Effector memory CD8-positive, alpha-beta T cell (primary cell): Measurements from ENCODE around the gene NELL1.

Experiments
- ATAC-seq: fragments of 150-1000 bp; cut with Tn5 transposase; replicated peaks from 2 replicates; pipeline ENCODE4 v1.10.0; 2021; ENCODE audit warnings: mild to moderate bottlenecking, moderate library complexity
- DNase-seq, 3 experiments: peaks; one replicate each; pipeline ENCODE4 v3.0.0; 2021
- H3K27ac Mint-ChIP-seq, 2 donors: one replicate each; pipeline ENCODE4 v1.8.0; 2022; ENCODE audit warnings: mild to moderate bottlenecking in 2 of 2, mixed read lengths in 2 of 2, moderate library complexity in 2 of 2
- H3K27me3 Mint-ChIP-seq, 2 donors: one replicate each; pipeline ENCODE4 v1.8.0; 2022; ENCODE audit warnings: mixed read lengths in 2 of 2
- H3K36me3 Mint-ChIP-seq: one replicate; pipeline ENCODE4 v1.8.0; 2022; ENCODE audit warnings: mild to moderate bottlenecking, moderate library complexity, mixed read lengths; ENCODE audit not compliant: insufficient read depth
- H3K4me1 Mint-ChIP-seq, 2 donors: one replicate each; pipeline ENCODE4 v1.8.0; 2022; ENCODE audit warnings: low read depth in 2 of 2, mixed read lengths in 2 of 2
- H3K4me3 Mint-ChIP-seq, 2 donors: one replicate each; pipeline ENCODE4 v1.8.0; 2022; ENCODE audit warnings: mild to moderate bottlenecking in 2 of 2, mixed read lengths in 2 of 2, moderate library complexity in 2 of 2
- H3K9me3 Mint-ChIP-seq, 2 donors: one replicate each; pipeline ENCODE4 v1.8.0; 2022; ENCODE audit warnings: mixed read lengths in 2 of 2

The NELL1 gene

GRCh38 chr11:20762116-20762844 lies 92.9 kb downstream of the NELL1 start:
- ATAC-seq: no peak
- DNase-seq: no peak
- Mint-ChIP-seq H3K27ac (no peak overlapping the region), H3K4me3 (no peak overlapping the region), H3K9me3 (peaks cover 6 to 36% of the 10 kb centered on the region in 2 donors), H3K27me3 (no peaks in the 10 kb centered on the region), H3K36me3 (no peaks in the 10 kb centered on the region), H3K4me1 (peaks cover 0 to 2% of the 10 kb centered on the region in 2 donors)

DNA sequence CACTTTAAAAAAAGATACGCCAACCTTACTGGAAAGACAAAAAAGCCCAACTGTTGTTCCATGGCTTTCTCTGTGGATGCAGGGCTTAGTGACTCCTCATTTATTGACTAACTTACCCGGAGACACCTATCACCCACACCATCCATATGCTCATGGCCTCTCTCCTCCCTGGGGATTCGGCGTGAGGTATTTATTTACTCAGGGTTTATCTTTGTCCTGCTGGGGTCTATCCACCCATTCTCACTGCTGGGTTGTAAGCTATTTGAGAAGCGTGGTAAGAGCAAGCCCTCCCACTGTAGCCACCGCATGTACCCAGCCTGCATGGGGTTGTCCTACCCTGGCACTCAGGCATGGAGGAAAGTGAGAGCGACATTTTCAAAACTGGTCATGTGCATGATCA lies 93.6 kb downstream of the NELL1 start:
- Mint-ChIP-seq H3K9me3 (peaks cover 4 to 29% of the 10 kb centered on the region in 2 donors), H3K36me3 (no peaks in the 10 kb centered on the region), H3K4me1 (peaks cover 0 to 2% of the 10 kb centered on the region in 2 donors), H3K27me3 (no peaks in the 10 kb centered on the region), H3K4me3 (no peak overlapping the region), H3K27ac (no peak overlapping the region)
- ATAC-seq: no peak
- DNase-seq: no peak

DNA sequence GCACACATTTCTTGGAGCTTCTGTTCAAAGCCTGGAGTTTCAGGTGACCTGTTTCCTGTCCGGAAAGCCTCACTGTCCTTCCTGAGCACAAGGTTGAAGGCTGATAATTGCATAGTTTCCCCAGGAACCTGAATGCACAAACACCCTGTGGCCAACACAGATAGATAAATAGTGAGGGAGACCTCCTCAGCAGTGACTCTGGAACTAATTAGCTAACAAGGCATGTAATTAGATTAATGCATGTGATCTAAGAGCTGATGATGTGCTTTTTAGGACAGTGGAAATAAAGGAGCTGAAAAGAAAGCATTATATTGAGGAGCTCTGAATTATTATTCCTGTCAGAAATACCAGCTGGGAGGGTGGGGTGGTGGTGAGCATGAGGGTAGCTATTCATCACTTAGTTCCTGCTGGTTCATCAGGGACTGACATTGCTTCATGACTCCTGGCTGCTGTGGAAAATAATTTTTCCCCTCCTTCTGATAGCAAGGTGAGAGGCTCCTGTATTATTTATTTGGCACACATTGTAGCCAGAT lies 101.1 kb downstream of the NELL1 start:
- Mint-ChIP-seq H3K4me1 (peaks cover 0 to 2% of the 10 kb centered on the region in 2 donors), H3K9me3 (peaks cover 3 to 28% of the 10 kb centered on the region in 2 donors)

DNA sequence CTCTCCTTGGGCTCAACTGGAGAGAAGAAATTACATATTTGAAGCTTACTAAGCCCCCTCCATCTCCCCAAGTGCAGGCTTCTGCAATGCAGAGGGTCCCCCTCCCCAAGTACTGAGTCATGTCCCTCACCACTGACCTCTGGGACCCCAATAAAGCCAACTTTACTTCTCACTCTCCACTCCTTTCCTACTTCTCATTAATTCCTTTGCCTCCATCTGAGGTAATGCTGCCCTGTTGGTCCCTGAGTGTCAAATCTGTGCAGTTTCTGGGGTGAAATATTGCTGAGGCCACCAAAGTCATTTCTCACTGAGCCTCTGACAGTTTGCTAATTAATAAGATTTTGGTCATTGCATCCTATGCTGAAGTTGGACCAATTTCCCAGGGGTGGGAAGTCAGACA lies 101.6 kb downstream of the NELL1 start:
- Mint-ChIP-seq H3K36me3 (no peaks in the 10 kb centered on the region), H3K27me3 (no peaks in the 10 kb centered on the region), H3K4me1 (peaks cover 0 to 2% of the 10 kb centered on the region in 2 donors), H3K27ac (no peak overlapping the region), H3K4me3 (no peak overlapping the region), H3K9me3 (peaks cover 3 to 25% of the 10 kb centered on the region in 2 donors)
- DNase-seq (no peak), ATAC-seq (no peak)

More for the DNA sequence above, 101.1 kb downstream of the NELL1 start:
- DNase-seq: no peak
- no peak overlapping the region for H3K4me3 Mint-ChIP-seq
- ATAC-seq: no peak
- no peaks in the 10 kb centered on the region for H3K27me3 Mint-ChIP-seq
- no peaks in the 10 kb centered on the region for H3K36me3 Mint-ChIP-seq
- H3K27ac Mint-ChIP-seq: no peak overlapping the region

DNA sequence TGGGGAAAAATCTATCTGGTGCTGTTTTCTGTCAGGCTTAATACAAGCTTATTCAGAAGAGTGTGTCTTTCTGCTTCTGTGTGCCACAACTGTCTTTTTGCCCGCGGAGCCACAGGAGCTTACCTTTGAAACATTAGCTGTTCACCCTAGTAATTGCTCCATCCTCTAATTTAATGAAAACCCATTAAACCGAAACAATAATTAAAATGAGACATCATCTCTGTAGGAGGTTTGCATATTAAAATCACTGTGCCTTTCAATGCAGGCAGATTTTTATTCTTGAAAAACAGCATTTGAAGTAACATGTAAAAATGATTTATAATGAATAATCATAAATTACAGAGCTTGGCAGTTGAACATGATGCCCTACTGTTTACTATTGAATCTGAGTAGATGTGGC lies 102.3 kb downstream of the NELL1 start:
- H3K27ac Mint-ChIP-seq: no peak overlapping the region
- H3K4me1 Mint-ChIP-seq: no peaks in the 10 kb centered on the region
- ATAC-seq (no peak), DNase-seq (no peak)
- no peaks in the 10 kb centered on the region for H3K36me3 Mint-ChIP-seq
- no peaks in the 10 kb centered on the region for H3K27me3 Mint-ChIP-seq
- no peak overlapping the region for H3K4me3 Mint-ChIP-seq
- H3K9me3 Mint-ChIP-seq: peaks cover 5 to 25% of the 10 kb centered on the region in 2 donors

- no peak overlapping the region for H3K27ac Mint-ChIP-seq
- no peaks in the 10 kb centered on the region for H3K36me3 Mint-ChIP-seq
- peaks cover 5 to 10% of the 10 kb centered on the region in 2 donors for H3K9me3 Mint-ChIP-seq
- no peak for ATAC-seq
- no peak for DNase-seq
- H3K4me1 Mint-ChIP-seq: no peaks in the 10 kb centered on the region
- H3K4me3 Mint-ChIP-seq: no peak overlapping the region
- no peaks in the 10 kb centered on the region for H3K27me3 Mint-ChIP-seq
These were observed 105.9 kb downstream of the NELL1 start for GRCh38 chr11:20775331-20775730.

GRCh38 chr11:20782775-20783174 lies 113.4 kb downstream of the NELL1 start:
- H3K27me3 Mint-ChIP-seq: no peaks in the 10 kb centered on the region
- no peaks in the 10 kb centered on the region for H3K4me1 Mint-ChIP-seq
- no peak overlapping the region for H3K27ac Mint-ChIP-seq

GRCh38 chr11:20783220-20783619 lies 113.8 kb downstream of the NELL1 start:
- no peaks in the 10 kb centered on the region for H3K4me1 Mint-ChIP-seq
- H3K27ac Mint-ChIP-seq: no peak overlapping the region
- no peak for DNase-seq

More at GRCh38 chr11:20782775-20783174, 113.4 kb downstream of the NELL1 start:
- H3K36me3 Mint-ChIP-seq: no peaks in the 10 kb centered on the region
- ATAC-seq: no peak
- H3K9me3 Mint-ChIP-seq: peaks cover 5 to 26% of the 10 kb centered on the region in 2 donors
- H3K4me3 Mint-ChIP-seq: no peak overlapping the region
- no peak for DNase-seq

DNA sequence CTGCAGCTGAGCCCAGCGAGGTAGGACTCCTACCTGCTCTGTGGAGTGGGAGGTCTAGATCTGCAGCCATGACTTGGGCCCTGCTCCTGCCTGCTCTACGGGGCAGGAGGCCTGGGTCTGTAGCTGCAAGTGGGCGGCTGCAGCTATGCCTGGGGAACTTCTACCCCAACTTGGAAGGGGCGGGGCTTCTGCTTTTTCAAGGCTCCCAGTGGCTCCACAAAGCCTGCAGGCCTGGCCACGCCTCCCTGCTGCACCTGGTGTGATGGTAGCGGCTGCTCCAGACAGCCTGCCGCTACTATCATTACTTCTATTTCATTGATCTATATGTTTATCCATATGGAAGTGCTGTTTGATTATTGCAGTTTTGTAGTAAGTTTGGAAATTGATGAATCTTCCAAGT lies 121.2 kb downstream of the NELL1 start:
- no peaks in the 10 kb centered on the region for H3K4me1 Mint-ChIP-seq
- no peak for ATAC-seq

More at GRCh38 chr11:20783220-20783619, 113.8 kb downstream of the NELL1 start:
- ATAC-seq: no peak
- H3K9me3 Mint-ChIP-seq: peaks cover 5 to 26% of the 10 kb centered on the region in 2 donors
- no peak overlapping the region for H3K4me3 Mint-ChIP-seq
- no peaks in the 10 kb centered on the region for H3K36me3 Mint-ChIP-seq
- H3K27me3 Mint-ChIP-seq: no peaks in the 10 kb centered on the region

GRCh38 chr11:20795005-20795404 lies 125.6 kb downstream of the NELL1 start:
- no peak for ATAC-seq
- Mint-ChIP-seq H3K4me1 (no peaks in the 10 kb centered on the region), H3K27me3 (no peaks in the 10 kb centered on the region), H3K27ac (no peak overlapping the region), H3K9me3 (peaks cover 10 to 15% of the 10 kb centered on the region in 2 donors), H3K4me3 (no peak overlapping the region), H3K36me3 (no peaks in the 10 kb centered on the region)
- no peak for DNase-seq

More for the DNA sequence above, 121.2 kb downstream of the NELL1 start:
- no peaks in the 10 kb centered on the region for H3K27me3 Mint-ChIP-seq
- H3K4me3 Mint-ChIP-seq: no peak overlapping the region
- no peaks in the 10 kb centered on the region for H3K36me3 Mint-ChIP-seq
- no peak for DNase-seq
- peaks cover 0 to 2% of the 10 kb centered on the region in 2 donors for H3K9me3 Mint-ChIP-seq
- no peak overlapping the region for H3K27ac Mint-ChIP-seq

GRCh38 chr11:20808328-20808727 lies 138.9 kb downstream of the NELL1 start:
- Mint-ChIP-seq H3K4me1 (no peaks in the 10 kb centered on the region), H3K36me3 (no peaks in the 10 kb centered on the region), H3K4me3 (no peak overlapping the region), H3K9me3 (peaks cover 16 to 30% of the 10 kb centered on the region in 2 donors), H3K27me3 (no peaks in the 10 kb centered on the region), H3K27ac (no peak overlapping the region)
- ATAC-seq: no peak
- DNase-seq: no peak

GRCh38 chr11:20821046-20821445 lies 151.7 kb downstream of the NELL1 start:
- Mint-ChIP-seq H3K27ac (no peak overlapping the region), H3K9me3 (peaks cover 9 to 46% of the 10 kb centered on the region in 2 donors), H3K4me3 (no peak overlapping the region)

DNA sequence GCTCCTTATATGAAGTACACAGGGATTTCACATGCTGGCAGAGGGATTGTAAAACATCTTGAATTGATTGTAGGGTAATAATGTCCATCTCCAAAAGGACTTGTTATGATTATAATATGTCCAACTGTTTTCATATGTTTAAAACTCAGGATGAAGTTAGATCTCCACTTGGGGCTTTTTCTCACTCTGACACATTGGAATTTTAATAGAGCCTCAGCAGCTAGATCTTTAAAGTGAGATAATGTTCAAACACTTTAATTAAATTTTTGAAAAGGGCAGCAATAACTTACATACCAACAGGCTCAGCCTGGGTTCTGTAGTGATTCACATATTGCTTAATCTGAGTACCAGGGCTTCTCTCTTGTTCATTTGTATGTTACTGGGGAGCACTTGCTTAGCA lies 152.1 kb downstream of the NELL1 start:
- Mint-ChIP-seq H3K27me3 (no peaks in the 10 kb centered on the region), H3K9me3 (peaks cover 9 to 42% of the 10 kb centered on the region in 2 donors), H3K27ac (no peak overlapping the region), H3K36me3 (no peaks in the 10 kb centered on the region), H3K4me1 (no peaks in the 10 kb centered on the region), H3K4me3 (no peak overlapping the region)
- no peak for ATAC-seq
- DNase-seq: no peak

More at GRCh38 chr11:20821046-20821445, 151.7 kb downstream of the NELL1 start:
- H3K4me1 Mint-ChIP-seq: no peaks in the 10 kb centered on the region
- no peak for ATAC-seq
- no peaks in the 10 kb centered on the region for H3K36me3 Mint-ChIP-seq
- DNase-seq: no peak
- no peaks in the 10 kb centered on the region for H3K27me3 Mint-ChIP-seq

DNA sequence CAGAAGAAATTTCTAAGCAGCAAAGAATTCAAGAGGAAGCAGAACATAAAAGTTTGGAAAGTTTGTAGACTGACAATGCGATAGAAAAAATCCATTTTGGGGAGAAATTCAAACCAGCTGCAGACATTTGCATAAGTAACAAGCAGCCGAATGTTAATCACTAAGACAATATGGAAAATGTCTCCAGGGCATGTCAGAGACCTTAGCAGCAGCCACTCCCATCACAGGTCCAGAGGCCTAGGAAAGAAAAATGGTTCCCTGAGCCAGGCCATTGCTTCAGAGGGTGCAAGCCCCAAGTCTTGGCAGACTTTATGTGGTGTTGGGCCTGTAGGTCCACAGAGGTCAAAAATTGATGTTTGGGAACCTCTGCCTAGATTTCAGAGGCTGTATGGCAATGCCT lies 155.4 kb downstream of the NELL1 start:
- H3K27ac Mint-ChIP-seq: no peak overlapping the region
- ATAC-seq (no peak), DNase-seq (no peak)
- H3K4me3 Mint-ChIP-seq: no peak overlapping the region
- no peaks in the 10 kb centered on the region for H3K4me1 Mint-ChIP-seq
- H3K36me3 Mint-ChIP-seq: no peaks in the 10 kb centered on the region
- H3K9me3 Mint-ChIP-seq: peaks cover 10 to 30% of the 10 kb centered on the region in 2 donors
- no peaks in the 10 kb centered on the region for H3K27me3 Mint-ChIP-seq
